T-helper 17 cell (primary cell): ENCODE data around the gene AADACL3. TPM values are rescaled to one million over a fixed set of nuclear protein-coding genes. Genes with fewer than 3 reads are reported as not detected.
"Not testable (repeated sequence)": the region's sequence is repeated elsewhere in the genome, so short reads cannot be mapped to it uniquely, and the experiment has no call there.

Experiments used
- ATAC-seq: fragments of 150-1000 bp; cut with Tn5 transposase; 2 replicates; pipeline ENCODE4 v1.10.0; 2021; ENCODE audit warnings: mild to moderate bottlenecking, moderate library complexity
- DNase-seq, 3 donors: peaks; one replicate each; pipeline versions ENCODE4 v3.0.0 to v3.0.0-alpha.2; 2020 to 2021
- H3K9me3 ChIP-seq: one replicate; pipeline ENCODE4 v1.7.0; 2013; ENCODE audit warnings: low read length, mild to moderate bottlenecking; ENCODE audit not compliant: control insufficient read depth, poor library complexity, severe bottlenecking
- H3K27ac Mint-ChIP-seq: one replicate; pipeline ENCODE4 v1.8.0; 2022; ENCODE audit warnings: mild to moderate bottlenecking, moderate library complexity, mixed read lengths
- H3K27me3 Mint-ChIP-seq: one replicate; pipeline ENCODE4 v1.8.0; 2022; ENCODE audit warnings: mixed read lengths
- H3K36me3 Mint-ChIP-seq: one replicate; pipeline ENCODE4 v1.8.0; 2022; ENCODE audit warnings: low read depth, mixed read lengths
- H3K4me1 Mint-ChIP-seq: one replicate; pipeline ENCODE4 v1.8.0; 2022; ENCODE audit warnings: mild to moderate bottlenecking, mixed read lengths
- H3K4me3 Mint-ChIP-seq: one replicate; pipeline ENCODE4 v1.8.0; 2022; ENCODE audit warnings: mild to moderate bottlenecking, moderate library complexity, mixed read lengths
- total RNA-seq, 4 donors: library from RNA in 2 of 4; stranded (reverse) in 2 of 4; gene quantifications; one replicate each; pipeline ENCODE4 v1.2.3 and lab custom pipeline; 2022 to 2026

Gene AADACL3
- total RNA-seq, 2 donors from 2014 or later = not detected

DNA sequence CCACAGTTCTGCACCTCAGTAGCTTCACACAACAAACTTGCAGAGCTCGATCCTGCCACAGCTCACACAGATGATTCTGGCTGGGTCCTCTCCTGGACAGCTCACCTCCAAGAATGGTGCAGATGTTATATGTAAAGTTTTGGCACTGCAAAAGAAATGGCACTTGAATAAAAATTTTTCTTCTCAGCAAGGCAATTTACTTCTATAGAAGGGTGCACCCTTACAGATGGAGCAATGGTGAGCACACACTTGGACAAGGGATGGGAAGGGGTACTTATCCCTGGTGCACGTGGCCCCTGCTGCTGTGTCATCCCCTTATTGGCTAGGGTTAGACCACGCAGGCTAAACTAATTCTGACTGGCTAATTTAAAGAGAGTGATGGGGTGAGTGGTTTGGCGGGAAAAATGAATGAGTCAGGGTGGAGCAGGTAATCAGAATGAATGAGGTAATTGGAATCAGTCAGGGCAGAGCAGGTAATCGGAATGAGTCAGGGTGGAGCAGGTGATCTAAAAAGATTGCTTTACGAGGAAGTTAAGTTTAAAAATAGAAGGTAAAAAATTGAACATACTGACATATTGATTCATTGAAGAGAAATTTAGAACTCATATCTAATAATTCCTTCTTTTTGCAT lies 12.0 kb upstream of the AADACL3 start:
- peaks cover 30% of the 10 kb centered on the region for H3K27me3 Mint-ChIP-seq
- DNase-seq (no peak), ATAC-seq (no peak)
- H3K27ac Mint-ChIP-seq = no peak overlapping the region
- no peaks in the 10 kb centered on the region for H3K4me1 Mint-ChIP-seq
- no peak overlapping the region for H3K4me3 Mint-ChIP-seq
- no peaks in the 10 kb centered on the region for H3K36me3 Mint-ChIP-seq
- peaks cover 2% of the 10 kb centered on the region for H3K9me3 ChIP-seq

DNA sequence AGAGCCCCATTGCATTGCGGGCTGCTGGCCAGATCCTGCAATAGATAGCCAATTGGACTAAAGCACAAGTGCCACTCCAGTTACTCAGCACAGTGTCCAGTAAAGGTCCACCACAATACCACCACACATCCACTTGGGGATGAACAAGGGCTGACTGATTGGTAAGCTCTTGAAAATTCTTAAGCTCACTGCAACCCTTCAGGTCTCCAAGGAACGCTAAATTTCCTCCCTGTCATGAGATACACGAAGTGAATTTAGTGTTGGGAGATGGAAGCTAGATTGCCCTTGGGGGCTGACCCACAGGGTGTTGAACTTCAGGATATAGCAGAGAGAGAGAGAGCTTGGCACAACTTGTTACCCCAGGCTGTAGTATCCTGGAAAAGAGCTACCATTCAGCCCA lies 9.8 kb upstream of the AADACL3 start:
- DNase-seq = no peak
- no peaks in the 10 kb centered on the region for H3K36me3 Mint-ChIP-seq
- no peaks in the 10 kb centered on the region for H3K4me1 Mint-ChIP-seq
- H3K27me3 Mint-ChIP-seq = peaks cover 38% of the 10 kb centered on the region
- no peak overlapping the region for H3K27ac Mint-ChIP-seq
- no peak for ATAC-seq
- no peak overlapping the region for H3K4me3 Mint-ChIP-seq
- peaks cover 2% of the 10 kb centered on the region for H3K9me3 ChIP-seq

DNA sequence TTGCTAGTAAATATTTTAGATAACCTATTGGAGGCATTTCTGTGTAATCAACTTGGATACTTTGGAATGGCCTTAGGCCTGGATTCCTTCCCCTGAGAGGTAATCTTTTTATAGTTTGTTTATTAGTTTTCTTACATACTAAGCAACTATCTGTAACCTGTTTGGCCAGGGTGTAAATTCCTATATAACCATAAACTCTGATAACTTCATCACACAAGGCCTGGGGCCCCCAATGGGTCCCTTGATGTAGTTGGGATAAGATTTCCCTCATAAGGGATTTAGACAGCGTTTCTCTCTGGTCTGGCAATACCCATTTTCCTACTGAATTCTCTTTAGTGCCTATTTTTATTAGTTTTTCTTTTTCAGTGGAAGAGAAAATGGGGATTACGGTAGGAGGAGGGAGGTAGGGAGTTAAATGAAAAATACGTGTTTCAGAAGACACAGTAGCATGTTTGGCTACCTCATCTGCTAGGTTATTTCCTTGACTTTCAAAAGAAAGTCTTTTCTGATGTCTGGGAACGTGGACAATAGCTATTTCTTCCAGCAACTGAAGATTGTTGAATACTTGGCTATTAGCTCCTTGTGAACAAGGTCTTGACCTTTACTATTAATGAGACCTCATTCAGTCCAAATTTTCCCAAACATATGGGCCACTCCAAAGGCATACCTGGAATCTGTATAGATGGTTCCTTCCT lies 7.4 kb upstream of the AADACL3 start:
- Mint-ChIP-seq H3K27me3 (peaks cover 58% of the 10 kb centered on the region), H3K4me1 (no peaks in the 10 kb centered on the region), H3K36me3 (no peaks in the 10 kb centered on the region), H3K4me3 (no peak overlapping the region), H3K27ac (no peak overlapping the region)
- peaks cover 2% of the 10 kb centered on the region for H3K9me3 ChIP-seq
- ATAC-seq = no peak
- DNase-seq = no peak

GRCh38 chr1:12709091-12709491 lies 6.8 kb upstream of the AADACL3 start:
- H3K4me3 Mint-ChIP-seq = no peak overlapping the region
- H3K27me3 Mint-ChIP-seq = peaks cover 63% of the 10 kb centered on the region
- no peak overlapping the region for H3K27ac Mint-ChIP-seq
- DNase-seq (no peak), ATAC-seq (no peak)
- no peaks in the 10 kb centered on the region for H3K4me1 Mint-ChIP-seq
- H3K9me3 ChIP-seq = peaks cover 2% of the 10 kb centered on the region
- H3K36me3 Mint-ChIP-seq = no peaks in the 10 kb centered on the region

DNA sequence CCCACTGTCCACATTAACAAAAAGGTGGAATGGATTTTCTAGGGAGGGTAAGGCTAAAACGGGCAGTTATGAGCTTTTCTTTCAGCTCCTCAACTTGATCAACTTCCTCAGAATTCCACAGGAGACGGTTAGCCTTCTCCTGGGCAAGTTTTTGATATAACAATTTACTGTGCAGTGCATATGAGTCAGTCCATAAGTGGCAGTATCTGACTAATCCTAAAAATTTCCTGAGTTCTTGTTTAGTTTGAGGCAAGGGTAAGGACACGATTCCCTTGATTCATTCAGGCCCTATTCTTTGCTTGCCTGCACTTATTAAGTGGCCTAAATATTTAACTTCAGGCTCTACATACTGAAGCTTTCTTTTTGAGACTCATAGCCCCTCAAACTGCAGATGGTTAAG lies 6.2 kb upstream of the AADACL3 start:
- DNase-seq (no peak), ATAC-seq (no peak)
- H3K9me3 ChIP-seq = peaks cover 2% of the 10 kb centered on the region
- H3K27me3 Mint-ChIP-seq = peaks cover 64% of the 10 kb centered on the region
- no peaks in the 10 kb centered on the region for H3K4me1 Mint-ChIP-seq
- no peak overlapping the region for H3K27ac Mint-ChIP-seq
- H3K4me3 Mint-ChIP-seq = no peak overlapping the region
- H3K36me3 Mint-ChIP-seq = no peaks in the 10 kb centered on the region

DNA sequence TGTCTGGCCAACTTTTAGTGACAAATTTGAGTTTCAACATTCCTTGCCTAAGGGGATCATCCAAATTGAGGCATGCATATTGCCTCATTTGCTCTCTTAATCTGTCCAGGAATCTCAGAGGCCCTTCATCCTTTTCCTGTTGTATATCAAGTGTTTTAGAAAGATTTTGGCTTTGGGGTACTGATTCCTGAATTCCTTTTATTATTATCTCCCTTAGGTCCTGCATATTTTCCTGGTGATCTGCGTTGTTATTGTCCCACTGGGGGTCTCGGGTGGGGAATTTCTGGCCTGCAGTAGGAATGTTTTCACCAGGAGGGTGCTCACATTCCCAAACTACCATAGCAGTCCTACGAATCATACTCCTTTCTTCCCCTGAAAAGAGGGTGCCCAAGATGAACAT lies 4.4 kb upstream of the AADACL3 start:
- peaks cover 73% of the 10 kb centered on the region for H3K27me3 Mint-ChIP-seq
- DNase-seq (no peak), ATAC-seq (no peak)
- no peaks in the 10 kb centered on the region for H3K4me1 Mint-ChIP-seq
- H3K9me3 ChIP-seq = peaks cover 2% of the 10 kb centered on the region
- no peak overlapping the region for H3K4me3 Mint-ChIP-seq
- no peak overlapping the region for H3K27ac Mint-ChIP-seq
- H3K36me3 Mint-ChIP-seq = no peaks in the 10 kb centered on the region

GRCh38 chr1:12712076-12712475 lies 3.8 kb upstream of the AADACL3 start:
- H3K4me3 Mint-ChIP-seq = no peak overlapping the region
- H3K27me3 Mint-ChIP-seq = peaks cover 70% of the 10 kb centered on the region
- H3K36me3 Mint-ChIP-seq = no peaks in the 10 kb centered on the region
- H3K27ac Mint-ChIP-seq = no peak overlapping the region
- ATAC-seq (no peak), DNase-seq (no peak)
- H3K4me1 Mint-ChIP-seq = no peaks in the 10 kb centered on the region
- H3K9me3 ChIP-seq = peaks cover 2% of the 10 kb centered on the region

GRCh38 chr1:12712929-12713328 lies 3.0 kb upstream of the AADACL3 start:
- peaks cover 2% of the 10 kb centered on the region for H3K9me3 ChIP-seq
- ATAC-seq (no peak), DNase-seq (no peak)
- H3K27ac Mint-ChIP-seq = no peak overlapping the region
- no peaks in the 10 kb centered on the region for H3K4me1 Mint-ChIP-seq
- peaks cover 70% of the 10 kb centered on the region for H3K27me3 Mint-ChIP-seq
- H3K4me3 Mint-ChIP-seq = no peak overlapping the region
- H3K36me3 Mint-ChIP-seq = no peaks in the 10 kb centered on the region

DNA sequence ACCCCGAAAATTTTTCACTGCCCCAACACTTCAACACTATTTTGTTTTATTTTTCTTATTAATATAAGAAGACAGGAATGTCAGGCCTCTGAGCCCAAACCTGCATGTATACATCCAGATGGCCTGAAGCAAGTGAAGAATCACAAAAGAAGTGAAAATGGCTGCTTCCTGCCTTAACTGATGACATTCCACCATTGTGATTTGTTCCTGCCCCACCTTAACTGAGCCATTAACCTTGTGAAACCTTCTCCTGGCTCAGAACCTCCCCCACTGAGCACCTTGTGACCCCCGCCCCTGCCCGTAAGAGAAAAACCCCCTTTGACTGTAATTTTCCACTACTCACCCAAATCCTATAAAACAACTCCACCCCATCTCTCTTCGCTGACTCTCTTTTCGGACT lies 2.3 kb upstream of the AADACL3 start:
- H3K27me3 Mint-ChIP-seq = peaks cover 70% of the 10 kb centered on the region
- not testable (repeated sequence) for H3K4me1 Mint-ChIP-seq, ATAC-seq, H3K36me3 Mint-ChIP-seq, DNase-seq, H3K9me3 ChIP-seq, H3K27ac Mint-ChIP-seq, H3K4me3 Mint-ChIP-seq

DNA sequence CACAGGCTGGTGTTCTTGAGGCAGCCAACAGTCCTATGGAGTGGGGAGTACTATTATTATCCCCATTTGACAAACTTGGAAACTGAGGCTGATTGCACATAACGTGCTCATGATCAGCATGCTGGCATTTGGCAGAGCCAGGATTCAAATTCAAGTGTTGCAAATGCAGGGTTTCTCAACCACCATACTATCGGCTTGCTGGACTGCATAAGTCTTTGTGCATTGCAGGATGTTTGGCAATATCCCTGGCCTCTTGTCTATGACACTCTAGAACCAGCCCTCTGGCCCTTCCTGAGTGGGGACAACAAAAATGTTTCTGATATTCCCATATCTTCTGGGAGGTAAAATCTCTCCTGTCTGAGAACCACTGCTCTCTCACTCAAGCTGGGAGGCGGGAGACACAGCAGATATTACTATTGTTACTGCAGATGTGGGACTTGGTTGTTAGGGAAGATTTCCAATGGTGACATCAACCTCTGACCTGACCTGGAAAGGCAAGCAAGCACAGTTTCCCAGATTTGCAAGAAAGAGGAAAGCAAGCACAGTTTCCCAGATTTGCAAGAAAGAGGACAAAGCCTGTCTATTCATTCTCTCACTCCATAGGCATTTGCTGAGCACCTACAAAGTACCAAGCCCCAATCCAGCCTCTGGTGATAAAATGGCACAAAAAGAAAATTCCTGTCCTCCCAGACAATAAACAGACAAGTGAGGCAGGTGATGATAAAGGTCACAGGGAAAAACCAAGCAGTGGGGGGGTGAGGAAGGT lies 1.0 kb upstream of the AADACL3 start:
- Mint-ChIP-seq H3K27me3 (peaks cover 78% of the 10 kb centered on the region), H3K4me1 (no peaks in the 10 kb centered on the region), H3K4me3 (no peak overlapping the region), H3K27ac (no peak overlapping the region), H3K36me3 (no peaks in the 10 kb centered on the region)
- ATAC-seq = no peak
- no peaks in the 10 kb centered on the region for H3K9me3 ChIP-seq
- DNase-seq = no peak

- Mint-ChIP-seq H3K4me3 (no peak overlapping the region), H3K27ac (no peak overlapping the region)
Measured at GRCh38 chr1:12717301-12717838, 1.5 kb downstream of the AADACL3 start.

DNA sequence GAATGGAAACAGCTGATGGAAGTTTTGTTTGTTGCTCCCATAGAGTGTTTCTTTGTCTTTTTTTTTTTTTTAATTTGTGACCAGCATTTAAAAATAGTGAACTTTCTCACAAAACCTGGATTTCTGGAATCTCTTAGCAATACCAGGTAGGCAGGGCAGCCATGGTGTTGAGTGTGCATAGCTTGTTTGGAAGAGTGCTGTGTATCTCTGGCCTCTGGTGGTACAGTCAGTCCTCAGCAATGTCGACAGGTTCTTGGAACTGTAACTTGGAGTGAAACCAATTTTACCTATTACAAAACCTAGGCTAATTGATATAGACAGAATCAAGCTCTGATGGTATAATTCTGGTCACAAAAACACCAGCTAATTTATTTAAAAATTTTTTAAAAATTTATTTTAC lies 6.7 kb downstream of the AADACL3 start:
- Mint-ChIP-seq H3K27ac (no peak overlapping the region), H3K36me3 (peaks cover 6% of the 10 kb centered on the region), H3K4me1 (no peaks in the 10 kb centered on the region), H3K4me3 (no peak overlapping the region), H3K27me3 (peaks cover 75% of the 10 kb centered on the region)
- DNase-seq = no peak
- no peak for ATAC-seq
- H3K9me3 ChIP-seq = no peaks in the 10 kb centered on the region

More at GRCh38 chr1:12717301-12717838, 1.5 kb downstream of the AADACL3 start:
- no peak for DNase-seq
- Mint-ChIP-seq H3K4me1 (no peaks in the 10 kb centered on the region), H3K36me3 (peaks cover 4% of the 10 kb centered on the region), H3K27me3 (peaks cover 75% of the 10 kb centered on the region)
- no peak for ATAC-seq
- H3K9me3 ChIP-seq = no peaks in the 10 kb centered on the region

- H3K9me3 ChIP-seq = no peaks in the 10 kb centered on the region
- H3K4me1 Mint-ChIP-seq = no peaks in the 10 kb centered on the region
- H3K27ac Mint-ChIP-seq = no peak overlapping the region
- H3K36me3 Mint-ChIP-seq = peaks cover 2% of the 10 kb centered on the region
- ATAC-seq (no peak), DNase-seq (no peak)
- H3K27me3 Mint-ChIP-seq = peaks cover 42% of the 10 kb centered on the region
- no peak overlapping the region for H3K4me3 Mint-ChIP-seq
Measured at GRCh38 chr1:12728391-12728790, 12.5 kb downstream of the AADACL3 start.
